ENCODE results near the gene OLIG1.

- TF ChIP-seq CTCF (IDR thresholded peaks at IDR 0.05): no peak
- TF ChIP-seq POLR2A (IDR thresholded peaks at IDR 0.05): no peak
Observed at GRCh38 chr21:33063375-33063883, 6.5 kb upstream of the OLIG1 start.
